GM19468 (cell line): Measurements from ENCODE around the gene NTRK3.

Experiments
- ATAC-seq: cut with Tn5 transposase; IDR thresholded peaks from one replicate; pipeline ENCODE4 v1.9.1; 2021; ENCODE audit warnings: mild to moderate bottlenecking, moderate library complexity, moderate number of reproducible peaks; ENCODE audit not compliant: unreplicated experiment; ENCODE audit errors: extremely low read depth

Gene NTRK3

DNA sequence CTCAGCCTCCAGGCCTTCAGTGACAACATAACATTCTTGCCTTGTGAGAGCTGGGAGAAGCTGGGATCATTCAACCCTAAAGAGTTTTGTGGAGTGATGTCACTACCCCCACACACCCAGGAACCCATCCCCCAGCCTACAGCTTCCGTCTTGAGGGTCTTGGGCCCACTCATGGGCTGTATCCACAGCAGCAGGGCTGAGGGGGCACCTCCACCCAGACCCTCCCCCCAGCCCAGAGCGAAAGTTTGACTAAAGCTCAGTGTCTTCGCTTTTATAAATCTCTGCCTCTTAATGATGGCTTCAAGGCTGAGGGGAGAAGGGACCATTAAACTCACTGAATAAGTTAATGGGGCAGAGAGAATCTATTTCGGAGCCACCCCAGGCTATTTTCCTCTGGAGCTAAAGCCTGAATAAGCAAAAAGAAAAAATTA, 23.8 kb downstream of the NTRK3 start:
- ATAC-seq, result no peak

DNA sequence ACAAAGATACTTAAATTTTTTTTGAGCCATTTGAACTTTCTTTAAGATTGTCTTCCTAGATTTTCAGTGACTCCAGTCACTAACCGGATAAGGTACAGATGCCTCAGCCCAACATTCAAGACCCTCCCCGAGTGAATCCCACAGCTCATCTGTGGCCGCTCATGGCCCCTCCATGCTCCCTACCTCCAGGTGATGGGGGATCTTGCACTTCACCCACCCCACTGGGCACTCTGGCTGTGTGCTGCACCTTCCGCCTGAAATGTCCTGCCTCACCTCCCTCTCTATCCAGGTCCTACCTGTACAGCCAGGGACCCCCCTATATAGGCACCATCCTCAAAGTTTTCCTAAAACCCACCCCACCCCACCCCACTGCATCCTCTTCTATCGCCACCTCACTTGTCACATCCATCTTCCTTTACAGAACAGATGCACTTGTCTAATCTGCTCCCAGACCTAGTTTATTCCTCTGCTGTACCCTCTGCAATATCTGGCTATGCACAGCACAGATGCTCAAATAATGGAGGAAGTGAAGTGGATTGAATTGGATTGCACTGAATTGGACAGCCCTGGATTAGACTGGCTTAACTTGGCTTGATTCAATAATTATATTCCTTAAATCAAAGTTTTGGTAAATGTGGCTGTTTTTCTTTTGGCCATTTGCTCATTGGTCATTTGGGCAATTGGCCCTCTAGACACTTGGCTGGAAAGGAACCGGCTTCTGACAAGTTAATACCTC, 24.5 kb downstream of the NTRK3 start:
- ATAC-seq, result no peak

DNA sequence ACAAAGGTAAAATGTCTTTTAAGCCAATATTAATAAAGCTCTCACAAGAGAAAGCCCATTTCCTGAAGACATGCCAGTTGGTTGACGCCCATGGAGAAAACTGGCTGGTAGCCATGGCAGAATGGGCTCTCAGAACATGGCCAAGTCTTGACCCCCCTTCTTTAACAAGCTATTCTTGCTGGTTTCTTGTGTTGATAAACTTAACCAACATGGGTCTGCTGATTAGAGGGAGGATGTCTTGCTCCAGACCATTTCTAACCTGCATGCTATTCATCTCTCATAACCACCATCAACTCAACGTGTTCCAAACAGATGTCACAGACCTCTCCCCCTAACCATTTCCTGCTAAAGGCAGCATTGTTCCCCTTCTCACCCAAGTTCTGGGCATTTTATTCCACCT, 25.7 kb downstream of the NTRK3 start:
- no peak for ATAC-seq

- ATAC-seq, result no peak
These were observed 31.1 kb downstream of the NTRK3 start for GRCh38 chr15:88225461-88225860.

GRCh38 chr15:88223084-88223483, 33.5 kb downstream of the NTRK3 start:
- no peak for ATAC-seq

- no peak for ATAC-seq
These were observed 34.7 kb downstream of the NTRK3 start for GRCh38 chr15:88221836-88222235.

DNA sequence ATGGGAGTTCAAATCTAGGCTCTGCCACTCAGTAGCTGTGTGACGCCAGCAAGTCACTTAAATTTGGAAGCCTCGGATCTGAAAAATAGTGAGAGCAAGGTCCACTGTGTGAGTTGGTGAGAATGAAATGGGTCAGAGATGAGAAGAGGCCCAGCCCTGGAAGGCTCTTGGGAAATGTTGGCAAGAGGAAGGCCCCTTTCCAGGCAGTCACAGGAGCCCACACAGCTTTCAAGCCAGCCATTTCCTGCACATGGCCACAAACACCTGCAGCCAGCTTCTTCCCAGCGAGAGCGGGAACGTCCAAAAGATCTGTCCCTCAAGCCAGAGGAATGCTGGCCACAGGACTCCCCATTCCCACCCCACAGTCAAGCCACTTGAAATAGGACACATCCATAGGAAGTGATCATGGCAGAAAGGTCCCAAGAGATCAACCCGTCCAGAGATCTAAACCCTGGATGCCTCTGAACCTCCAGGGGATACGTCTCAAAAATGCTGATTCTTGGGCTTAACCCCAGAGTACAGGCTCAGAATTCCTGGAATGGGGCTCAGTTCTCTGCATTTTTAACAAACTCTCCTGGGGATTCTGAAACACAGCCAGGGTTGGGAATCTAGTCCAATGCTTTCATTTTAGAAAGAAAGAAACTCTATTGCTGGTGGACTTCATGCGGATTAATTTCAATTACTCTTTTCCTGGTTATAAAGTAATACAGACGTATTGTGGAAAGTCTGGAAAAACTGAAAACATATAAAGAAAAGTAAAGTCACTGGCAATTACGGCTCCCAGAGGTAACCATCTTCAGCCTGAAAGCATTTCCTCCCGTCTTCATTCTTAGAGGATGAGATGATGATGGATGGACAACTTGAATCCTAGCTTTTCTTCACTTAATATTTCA, 35.9 kb downstream of the NTRK3 start:
- ATAC-seq, result no peak

GRCh38 chr15:88219623-88220022, 36.9 kb downstream of the NTRK3 start:
- no peak for ATAC-seq

DNA sequence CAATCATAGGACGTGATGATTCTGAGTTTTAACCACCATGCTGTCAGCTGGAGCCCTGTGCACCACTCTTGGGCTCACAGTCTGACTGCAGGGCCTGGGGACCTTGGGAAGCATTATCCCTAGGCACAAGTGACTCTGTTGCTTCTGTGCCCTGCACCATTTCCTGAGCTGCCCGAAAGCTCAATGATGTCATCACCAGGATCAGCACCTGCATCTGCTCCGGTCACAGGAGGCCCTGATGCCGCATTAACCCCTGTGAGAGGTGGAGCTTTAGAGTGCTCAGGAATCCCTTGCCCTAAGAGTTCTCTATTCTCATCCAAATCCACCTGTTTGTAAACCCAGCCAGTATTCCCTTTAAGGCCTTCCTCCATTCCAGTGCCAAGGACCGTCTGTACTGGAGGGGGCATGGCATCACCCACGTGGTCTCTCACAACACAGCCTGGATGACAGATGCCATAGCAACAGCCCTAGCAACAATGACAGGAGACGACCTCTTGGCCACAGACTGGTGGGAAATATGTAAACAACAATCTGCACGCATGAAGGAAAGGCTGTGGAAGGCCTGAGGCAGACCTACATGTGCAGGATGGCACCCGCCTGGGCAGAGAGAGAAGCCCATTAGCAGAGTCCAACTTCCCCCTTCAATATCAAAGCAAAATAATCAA, 37.9 kb downstream of the NTRK3 start:
- ATAC-seq, result no peak

DNA sequence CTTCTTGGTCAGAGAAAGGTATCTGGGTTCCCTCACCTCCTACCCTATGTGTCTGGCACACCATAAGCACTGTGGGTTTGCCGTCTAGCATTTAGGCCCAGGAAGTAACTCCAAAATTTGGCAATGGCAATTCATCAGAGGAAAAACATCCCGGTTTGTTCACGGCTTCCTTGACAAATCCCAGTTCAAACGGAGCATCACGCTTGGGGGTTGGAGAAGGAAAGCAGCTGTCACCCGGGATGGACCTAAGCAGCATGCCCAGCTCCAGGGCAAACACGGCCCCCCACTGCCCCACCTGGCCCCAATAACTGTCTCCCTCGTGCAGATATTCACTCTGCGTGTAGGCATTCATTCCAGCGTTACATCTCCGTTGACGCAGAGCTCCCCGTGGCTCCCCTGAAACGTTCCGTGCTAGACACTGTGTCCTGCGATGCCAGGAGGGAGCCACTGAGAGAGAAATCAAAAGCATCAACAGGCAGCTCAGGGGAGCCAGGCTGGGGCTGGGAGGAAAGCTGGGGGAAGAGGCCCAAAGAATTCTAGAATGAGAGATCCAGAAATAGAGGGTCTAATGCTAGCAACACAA, 41.4 kb downstream of the NTRK3 start:
- ATAC-seq, result no peak

DNA sequence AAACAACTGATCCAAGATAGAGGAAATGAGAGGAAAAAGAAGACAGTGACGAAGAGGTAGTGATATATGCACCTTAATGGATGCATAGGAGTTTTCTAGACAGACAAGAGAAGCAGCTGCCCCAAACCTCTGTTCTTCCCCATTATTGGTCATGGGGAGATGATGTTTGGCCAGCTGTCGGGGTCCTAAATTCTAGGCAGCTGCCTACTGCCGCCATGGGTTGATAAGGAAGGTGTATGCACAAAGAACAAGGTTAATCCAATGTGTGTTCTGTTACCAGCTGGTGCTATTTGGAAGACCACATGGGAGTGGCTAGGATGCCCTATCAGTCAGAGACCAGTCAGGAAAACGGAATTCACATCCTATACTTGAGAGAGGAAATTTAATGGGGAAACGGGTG, 47.4 kb downstream of the NTRK3 start:
- no peak for ATAC-seq

GRCh38 chr15:88208396-88208795, 48.1 kb downstream of the NTRK3 start:
- no peak for ATAC-seq

GRCh38 chr15:88207565-88207964, 49.0 kb downstream of the NTRK3 start:
- no peak for ATAC-seq

DNA sequence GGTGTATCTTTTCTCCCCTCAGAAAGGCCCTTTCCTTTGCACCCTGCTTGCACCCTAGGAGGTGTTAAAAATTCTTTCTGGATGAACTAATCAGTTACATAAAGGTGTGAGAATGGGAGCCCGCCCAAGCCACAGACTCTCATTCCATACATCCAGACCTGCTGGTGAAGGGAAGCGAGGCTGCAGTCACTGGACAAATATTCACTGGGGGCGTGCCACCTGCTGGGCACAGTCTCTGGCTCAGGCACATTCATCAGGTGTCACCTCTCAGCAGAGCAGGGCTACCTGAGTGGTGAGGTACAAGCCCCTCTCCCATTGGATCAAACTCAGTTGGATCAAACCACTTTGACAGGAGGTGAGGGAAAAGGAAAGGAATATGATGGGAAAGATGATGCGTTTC, 52.0 kb downstream of the NTRK3 start:
- ATAC-seq, result no peak

GRCh38 chr15:88202231-88202630, 54.3 kb downstream of the NTRK3 start:
- no peak for ATAC-seq

- ATAC-seq, result no peak
These were observed 55.3 kb downstream of the NTRK3 start for GRCh38 chr15:88201207-88201606.

DNA sequence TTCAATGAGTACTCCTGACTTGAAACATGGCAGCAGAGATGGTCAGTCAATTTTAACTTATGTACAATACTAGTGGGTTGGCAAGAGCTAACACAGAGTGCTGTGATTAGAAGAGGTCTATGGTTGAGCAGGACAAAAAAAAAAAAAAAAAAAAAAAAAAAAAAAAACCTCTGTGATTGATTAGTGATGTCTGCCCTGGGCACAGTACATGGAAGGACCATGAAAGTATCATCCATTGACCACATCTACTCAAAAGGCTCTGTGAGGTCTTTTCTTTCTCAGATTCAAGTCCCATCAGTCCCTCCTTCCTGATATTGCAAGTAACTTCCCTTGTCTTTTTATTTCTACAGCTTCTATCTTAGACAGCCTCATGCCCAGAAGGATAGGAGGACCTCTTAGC, 59.6 kb downstream of the NTRK3 start:
- ATAC-seq, result no peak

GRCh38 chr15:88194162-88194561, 62.4 kb downstream of the NTRK3 start:
- no peak for ATAC-seq

- no peak for ATAC-seq
These were observed 63.1 kb downstream of the NTRK3 start for GRCh38 chr15:88193415-88193814.

DNA sequence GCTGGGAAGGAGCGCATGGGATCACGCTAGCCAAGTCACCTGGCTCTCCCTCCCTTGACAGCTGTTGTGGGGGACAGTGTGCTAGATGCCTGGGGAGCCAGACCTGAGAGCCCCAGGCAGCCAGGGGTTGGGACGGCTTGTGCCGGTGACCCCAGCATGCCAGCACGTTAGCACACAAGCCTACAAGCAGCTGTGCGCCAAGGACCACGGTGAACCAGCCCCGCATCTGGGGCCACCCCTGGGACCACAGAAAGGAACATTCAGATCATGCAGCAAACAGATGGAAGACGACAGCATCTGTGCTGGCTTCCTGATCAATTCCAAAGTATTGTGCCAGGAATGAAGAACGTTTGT, 64.8 kb downstream of the NTRK3 start:
- ATAC-seq, result no peak

DNA sequence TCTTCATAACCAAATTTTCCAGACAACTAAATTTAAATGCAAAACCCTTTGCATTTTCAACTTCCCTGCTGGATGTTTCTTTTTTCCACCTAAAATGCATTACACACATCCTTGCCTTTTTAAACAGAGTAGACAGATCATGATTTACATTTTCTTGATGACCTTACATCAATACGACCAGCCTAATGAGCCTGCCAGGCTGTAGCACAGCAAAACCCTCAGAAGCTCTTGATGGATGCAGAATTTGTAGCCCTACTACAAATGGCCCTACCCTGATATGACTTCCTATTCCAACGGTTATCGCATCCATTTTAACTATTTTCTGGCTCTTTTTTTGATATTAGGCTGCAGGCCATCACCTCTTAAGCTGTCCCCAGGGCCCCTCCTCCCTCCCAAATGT, 66.3 kb downstream of the NTRK3 start:
- ATAC-seq, result no peak
